ELF-1 (cell line): ENCODE results near the gene ATPAF2.
"Not testable (repeated sequence)": the region's sequence is repeated elsewhere in the genome, so short reads cannot be mapped to it uniquely, and the experiment has no call there.

Experiments
- DNase-seq: peaks from one replicate; pipeline ENCODE4 v3.0.0-alpha.2; 2016; ENCODE audit warnings: low read depth, low spot score

The ATPAF2 gene

GRCh38 chr17:18009609-18010420, 29.2 kb downstream of the ATPAF2 start:
- no peak for DNase-seq

DNA sequence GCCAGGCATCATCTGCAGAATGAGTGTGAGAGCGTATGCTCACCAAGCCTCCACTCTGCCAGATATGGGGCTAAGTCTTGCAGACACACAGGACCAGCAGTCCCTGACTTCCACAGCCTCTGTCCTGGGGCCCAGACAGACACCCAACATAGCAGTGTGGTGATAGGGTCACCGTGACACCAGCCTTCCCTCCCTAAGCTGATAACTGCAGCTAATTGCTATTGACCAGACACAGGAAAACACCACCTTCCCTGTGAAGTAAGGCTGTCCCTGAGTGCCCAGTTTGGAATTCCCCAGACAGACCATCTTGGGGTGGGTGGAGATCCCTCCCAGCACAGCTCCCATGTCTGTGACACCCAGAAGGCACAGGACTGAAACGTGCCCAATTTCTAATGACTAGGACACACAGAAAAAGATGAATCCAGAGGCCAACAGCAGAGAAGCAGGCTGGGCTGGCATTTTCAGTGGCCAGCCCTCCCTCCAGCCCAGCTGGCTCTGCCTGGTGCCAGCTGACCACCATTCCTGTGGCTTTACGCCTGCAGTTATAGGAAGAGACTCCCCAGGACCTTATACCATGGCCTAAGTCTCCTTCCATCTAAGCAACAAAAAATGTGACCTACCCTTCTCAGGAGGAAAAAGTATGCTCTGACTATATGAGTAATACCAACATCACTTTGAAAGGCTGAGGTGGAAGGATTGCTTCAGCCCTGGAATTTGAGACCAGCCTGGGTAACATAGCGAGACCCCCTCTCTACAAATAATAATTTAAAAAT, 30.3 kb downstream of the ATPAF2 start:
- DNase-seq = no peak

- peak; percentile 67 for DNase-seq
Measured at GRCh38 chr17:18006495-18007239, 32.3 kb downstream of the ATPAF2 start.

DNA sequence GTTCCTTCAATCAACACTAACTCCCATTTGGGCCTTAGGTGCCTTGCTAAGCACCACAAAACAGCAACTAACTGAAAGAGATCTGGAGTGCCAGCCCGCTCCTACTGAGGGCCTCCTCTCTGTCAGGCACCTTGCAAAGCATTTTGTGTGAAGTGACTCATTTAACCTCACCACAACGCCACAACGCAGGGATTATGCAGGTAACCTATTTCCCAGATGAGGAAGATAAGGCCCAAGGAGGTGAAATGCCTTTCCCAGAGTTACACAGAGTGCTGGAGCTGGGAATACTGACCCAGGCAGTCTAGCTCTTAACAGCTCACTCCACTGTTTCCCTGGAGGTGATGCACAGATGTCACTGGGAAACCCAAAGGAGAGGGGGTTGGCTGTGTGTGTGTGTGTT, 33.5 kb downstream of the ATPAF2 start:
- DNase-seq = no peak

GRCh38 chr17:18004884-18005305, 34.1 kb downstream of the ATPAF2 start:
- DNase-seq = peak; percentile 24

DNA sequence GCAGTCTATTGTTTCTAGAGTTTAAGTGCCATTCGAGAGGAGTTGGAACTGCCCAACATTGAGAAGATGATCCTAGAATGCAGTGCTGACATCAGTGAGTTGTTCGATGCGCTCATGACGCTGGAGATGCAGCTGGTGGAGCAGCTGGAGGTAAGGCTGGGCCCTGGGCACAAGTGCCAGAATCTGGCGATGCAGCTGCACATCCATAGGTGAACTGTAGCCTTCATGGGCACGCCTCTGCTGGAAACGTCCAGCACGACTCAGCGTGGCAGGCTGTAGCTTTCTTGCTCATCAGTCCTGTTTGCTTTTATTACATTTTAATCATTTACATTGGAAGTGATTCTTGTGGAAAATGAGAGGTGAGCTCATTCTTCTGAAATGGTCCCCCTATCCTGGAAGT, 34.6 kb downstream of the ATPAF2 start:
- no peak for DNase-seq

DNA sequence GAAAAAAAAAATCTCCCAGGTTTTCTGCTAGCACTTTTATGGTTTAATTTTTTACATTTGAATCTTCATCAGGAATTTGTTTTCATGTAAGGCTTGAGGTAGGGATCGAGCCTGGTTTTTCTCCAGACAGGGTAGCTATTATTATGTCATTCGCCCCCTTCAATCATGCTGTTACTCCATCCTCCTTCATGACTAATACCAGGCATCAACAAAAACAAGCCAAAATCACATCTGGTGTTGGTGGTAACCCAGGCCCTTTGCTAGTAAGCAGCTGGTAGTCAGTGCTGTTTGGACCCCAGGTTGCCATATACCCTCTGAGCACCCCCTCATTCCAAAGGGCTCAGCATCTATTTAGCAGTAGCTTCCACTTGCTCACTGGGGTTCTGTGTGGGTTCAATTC, 36.8 kb downstream of the ATPAF2 start:
- no peak for DNase-seq

DNA sequence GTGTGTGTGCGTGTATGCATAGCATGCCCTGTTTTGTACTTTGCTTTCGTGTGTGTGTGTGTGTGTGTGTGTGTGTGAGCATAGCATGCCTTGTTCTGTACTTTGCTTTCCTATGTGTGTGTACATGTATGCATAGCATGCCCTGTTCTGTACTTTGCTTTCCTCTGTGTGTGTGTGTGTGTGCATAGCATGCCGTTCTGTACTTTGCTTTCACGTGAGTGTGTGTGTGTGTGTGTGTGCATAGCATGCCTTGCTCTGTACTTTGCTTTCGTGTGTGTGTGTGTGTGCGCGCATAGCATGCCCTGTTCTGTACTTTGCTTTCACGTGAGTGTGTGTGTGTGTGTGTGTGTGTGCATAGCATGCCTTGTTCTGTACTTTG, 38.9 kb downstream of the ATPAF2 start:
- DNase-seq = no peak

DNA sequence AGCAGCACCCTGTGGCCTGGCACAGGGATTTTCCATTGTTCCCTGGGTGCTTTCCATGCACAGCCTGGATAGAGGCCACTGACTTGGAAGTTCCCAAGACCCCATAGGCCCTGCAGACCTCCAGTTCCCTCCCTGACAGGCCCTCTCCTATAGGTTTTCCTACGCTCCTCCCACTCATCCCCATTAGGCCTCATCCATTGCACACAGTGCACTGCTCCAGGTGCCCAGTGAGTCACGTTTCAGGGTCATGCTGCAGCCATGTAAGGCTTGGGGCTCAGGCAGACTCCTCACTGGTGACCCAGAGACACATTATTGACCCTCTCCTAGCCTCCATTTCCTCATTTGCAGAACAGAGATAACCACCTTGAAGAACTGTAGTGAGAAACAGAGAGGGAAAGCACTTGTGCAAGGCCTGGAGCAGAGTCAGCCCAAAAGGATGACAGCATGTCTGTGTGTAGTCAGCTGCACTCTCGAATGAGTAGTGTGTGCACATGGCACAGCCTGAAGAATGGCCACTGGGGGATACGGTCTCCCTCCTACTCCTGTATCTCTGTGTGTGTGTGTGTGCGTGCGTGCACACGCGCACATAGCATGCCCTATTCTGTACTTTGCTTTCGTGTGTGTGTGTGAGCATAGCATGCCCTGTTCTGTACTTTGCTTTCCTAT, 39.5 kb downstream of the ATPAF2 start:
- no peak for DNase-seq

DNA sequence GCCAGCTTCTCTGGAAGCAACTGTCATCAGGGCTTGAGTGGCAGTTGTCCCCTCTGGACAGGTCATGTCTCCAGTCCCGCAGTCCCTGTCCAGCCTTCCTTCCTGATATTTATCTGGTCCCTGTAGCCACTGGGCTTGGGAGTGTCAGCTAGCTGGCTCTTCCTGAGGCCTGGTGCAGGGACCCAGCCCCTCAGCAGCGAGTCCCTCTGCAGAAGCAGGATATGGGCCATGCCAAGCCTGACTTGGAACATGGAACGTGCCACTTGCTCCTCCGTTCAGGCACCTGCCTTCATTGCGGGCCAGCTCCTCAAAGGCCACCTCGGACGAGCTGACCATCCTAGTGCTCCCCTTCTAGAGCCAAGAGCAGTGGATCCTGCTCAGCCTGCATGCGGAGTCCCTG, 40.0 kb downstream of the ATPAF2 start:
- DNase-seq = no peak

DNA sequence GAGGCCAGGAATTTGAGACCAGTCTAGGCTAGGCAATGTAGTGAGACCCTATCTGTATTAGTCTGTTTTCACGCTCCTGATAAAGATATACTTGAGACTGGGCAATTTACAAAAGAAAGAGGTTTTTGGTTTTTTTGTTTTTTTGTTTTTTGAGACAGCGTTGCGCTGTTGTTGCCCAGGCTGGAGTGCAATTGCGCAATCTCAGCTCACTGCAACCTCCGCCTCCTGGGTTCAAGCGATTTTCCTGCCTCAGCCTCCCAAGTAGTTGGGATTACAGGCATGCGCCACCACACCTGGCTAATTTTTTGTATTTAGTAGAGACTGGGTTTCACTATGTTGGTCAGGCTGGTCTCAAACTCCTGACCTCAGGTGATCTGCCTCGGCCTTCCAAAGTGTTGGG, 43.1 kb downstream of the ATPAF2 start:
- DNase-seq = not testable (repeated sequence)

DNA sequence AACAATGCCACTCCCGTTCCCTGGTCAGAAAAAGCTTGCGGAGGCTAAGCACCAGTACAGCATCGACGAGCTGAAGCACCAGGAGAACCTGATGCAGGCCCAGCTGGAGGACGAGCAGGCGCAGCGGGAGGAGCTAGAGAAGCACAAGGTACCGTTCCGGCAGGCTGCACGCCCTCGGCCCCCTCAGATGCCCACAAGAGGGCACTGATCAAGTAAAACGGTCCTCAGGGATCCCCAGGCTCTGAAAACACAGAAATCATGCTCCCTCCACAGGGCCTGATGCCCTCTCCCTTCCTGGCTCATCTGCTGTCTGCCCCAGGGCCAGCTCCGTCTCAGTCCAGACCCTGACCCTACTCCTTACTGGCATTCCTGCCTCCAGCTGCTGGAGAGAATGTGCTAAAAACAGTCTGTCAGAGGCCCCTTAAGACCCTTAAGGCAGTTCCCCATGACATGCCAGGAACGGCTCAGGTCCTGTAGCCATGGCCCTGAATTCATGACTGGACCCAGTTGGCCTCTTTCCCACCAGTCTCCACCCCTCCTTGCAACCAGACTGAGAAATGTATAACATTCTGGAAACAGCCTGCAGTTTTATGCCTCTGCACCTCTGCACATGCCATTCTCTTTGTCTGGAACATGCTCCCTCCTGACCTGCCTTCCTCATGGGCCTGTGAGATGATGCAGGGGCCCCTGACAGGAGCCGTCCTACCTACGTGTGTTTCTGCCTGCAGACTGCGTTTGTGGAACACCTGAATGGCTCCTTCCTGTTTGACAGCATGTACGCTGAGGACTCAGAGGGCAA, 44.5 kb downstream of the ATPAF2 start:
- peak; percentile 86 for DNase-seq

DNA sequence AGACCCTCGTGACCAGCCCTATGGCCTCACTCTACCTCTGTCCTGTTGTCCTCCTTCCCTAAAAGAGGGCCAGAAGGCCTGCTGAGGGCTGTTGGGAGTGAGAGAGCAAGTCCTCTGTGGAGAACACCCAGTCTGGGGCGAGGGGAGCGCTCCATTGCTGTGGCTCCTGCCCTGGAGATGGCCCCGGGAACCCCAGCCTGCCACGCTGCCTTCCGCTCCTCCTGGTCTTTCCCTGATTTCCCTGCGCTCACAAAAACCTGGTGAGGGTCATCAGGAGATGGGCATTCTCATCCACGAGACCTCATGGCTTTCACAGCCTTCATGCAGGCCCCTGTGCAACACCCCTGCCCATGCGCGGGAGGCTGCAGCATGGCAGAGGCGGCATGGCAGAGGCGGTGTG, 45.1 kb downstream of the ATPAF2 start:
- DNase-seq = no peak

DNA sequence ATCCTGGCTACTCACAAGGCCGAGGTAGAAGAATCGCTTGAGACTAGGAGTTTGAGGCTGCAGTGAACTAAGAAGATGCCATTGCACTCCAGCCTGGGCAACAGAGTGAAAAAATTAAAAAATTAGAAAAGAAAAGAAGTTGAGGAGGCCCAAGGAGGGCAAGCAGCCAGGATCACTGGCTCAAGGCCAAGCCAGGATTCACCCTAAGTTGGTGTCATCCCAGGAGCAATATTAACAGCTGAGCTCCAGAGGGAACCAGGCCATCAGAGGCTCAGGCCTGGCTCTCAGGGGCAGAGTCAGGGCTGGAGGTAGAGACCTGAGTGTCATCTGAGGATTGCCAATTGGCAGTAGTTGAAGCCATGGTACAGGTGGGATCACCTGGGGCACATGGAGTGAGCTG, 45.6 kb downstream of the ATPAF2 start:
- DNase-seq = no peak

DNA sequence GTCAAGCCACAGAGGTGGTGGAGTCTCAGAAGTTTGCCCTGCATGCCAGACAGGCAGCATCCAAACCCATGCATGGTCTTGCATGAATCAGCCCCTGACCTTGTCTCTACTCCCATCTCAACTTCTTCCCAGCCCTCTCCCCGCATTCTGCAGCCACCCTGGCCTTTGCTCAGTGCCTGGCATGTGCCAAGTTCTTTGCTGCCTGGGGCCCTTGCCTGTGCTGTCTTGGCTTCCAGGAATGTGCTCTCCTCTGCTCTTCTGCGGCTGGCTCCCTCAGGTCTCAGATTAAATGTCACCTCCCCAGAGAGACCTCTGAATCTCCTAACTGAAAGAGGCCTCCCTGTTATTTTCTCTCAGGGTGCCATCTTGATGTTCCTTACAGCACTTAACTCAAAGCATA, 48.7 kb downstream of the ATPAF2 start:
- DNase-seq = no peak

- no peak for DNase-seq
Measured at GRCh38 chr17:17989618-17990017, 49.4 kb downstream of the ATPAF2 start.

DNA sequence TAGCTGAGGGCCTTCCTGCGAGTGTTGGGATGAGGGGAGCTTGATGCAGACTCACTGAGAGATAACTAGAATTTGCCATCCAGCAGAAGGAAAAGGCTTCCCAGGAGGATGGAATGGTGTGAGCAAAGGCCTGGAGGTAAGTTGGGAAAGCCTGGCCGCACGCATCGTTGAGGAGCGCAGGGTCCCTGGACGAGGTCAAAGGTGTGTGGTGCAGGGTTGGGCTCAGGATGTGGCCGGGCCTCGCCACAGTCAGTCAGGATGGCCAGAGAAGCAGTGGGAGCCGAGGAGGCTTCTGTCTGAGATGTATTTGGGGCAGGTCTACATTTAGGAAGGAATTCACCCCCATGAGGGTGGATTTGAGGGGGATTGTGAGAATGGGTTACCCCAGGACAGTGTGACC, 49.9 kb downstream of the ATPAF2 start:
- DNase-seq = no peak

- peak; percentile 25 for DNase-seq
Measured at GRCh38 chr17:17988427-17988945, 50.5 kb downstream of the ATPAF2 start.

DNA sequence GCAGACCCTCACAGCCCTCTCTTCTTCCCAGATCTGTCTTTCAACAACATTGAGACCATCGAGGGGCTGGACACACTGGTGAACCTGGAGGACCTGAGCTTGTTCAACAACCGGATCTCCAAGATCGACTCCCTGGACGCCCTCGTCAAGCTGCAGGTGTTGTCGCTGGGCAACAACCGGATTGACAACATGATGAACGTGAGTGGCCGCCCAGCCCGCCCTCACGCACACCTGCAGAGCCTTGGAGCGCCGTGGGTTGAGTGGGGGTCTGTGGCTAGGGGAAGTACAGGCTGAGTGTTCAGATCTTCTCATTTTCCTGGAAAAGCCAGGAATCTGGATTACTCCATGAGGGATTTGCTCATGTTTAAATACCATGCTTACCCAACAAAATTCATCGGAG, 51.1 kb downstream of the ATPAF2 start:
- no peak for DNase-seq

DNA sequence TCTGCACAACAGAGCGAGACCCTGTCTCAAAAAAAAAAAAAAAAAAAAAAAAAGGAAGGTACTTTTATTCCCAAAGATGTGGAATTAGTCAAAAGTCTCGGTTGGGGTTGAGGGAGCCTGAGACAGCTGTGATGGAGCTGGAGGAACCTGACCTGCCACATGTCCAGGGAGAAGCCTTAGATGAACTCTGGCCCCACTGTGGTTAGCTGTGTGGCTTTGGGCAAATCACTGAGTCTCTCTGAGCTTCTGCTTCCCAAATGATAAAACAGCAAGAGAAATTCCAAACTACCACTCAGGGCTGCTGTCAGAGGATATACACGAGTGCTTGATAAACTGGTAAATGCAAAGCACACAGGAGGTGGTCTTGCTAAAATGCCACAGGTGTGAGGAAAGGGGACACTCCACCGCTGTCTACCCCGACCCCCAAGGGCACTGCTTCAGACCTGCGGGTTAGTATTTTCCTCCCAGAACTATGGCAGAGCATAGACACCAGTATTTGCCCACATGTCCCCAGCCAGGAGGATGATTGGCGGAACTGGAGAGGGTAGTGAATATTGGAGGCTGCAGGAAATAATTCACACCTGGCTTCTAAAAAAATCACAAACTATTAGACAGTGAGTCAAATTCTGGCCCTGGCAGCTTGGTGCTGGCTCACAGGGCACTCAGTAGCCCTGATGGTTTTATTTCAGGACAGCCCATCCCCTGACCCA, 51.6 kb downstream of the ATPAF2 start:
- DNase-seq = no peak
